Spinal cord (tissue), 10 donors: Measurements from ENCODE around the gene CDH23. TPM values are rescaled to one million over a fixed set of nuclear protein-coding genes. Genes with fewer than 3 reads are reported as not detected.

Experiments
- DNase-seq, 6 donors: peaks; one replicate each; pipeline versions ENCODE4 v3.0.0 to v3.0.0-alpha.2; 2013 to 2015; ENCODE audit warnings: low spot score in 6 of 6, low read depth in 4 of 6
- H3K27ac ChIP-seq: one replicate; pipeline ENCODE4 v1.5.1; 2013; ENCODE audit warnings: low read depth, low read length, control low read depth
- H3K27me3 ChIP-seq: one replicate; pipeline ENCODE4 v1.6.1; 2013; ENCODE audit warnings: low read length; ENCODE audit not compliant: control insufficient read depth, insufficient read depth
- H3K36me3 ChIP-seq: one replicate; pipeline ENCODE4 v1.6.1; 2013; ENCODE audit warnings: low read length; ENCODE audit not compliant: control insufficient read depth, insufficient read depth
- H3K4me1 ChIP-seq: one replicate; pipeline ENCODE4 v1.6.1; 2013; ENCODE audit warnings: low read length; ENCODE audit not compliant: control insufficient read depth, insufficient read depth
- H3K4me3 ChIP-seq: one replicate; pipeline ENCODE4 v1.5.1; 2013; ENCODE audit warnings: low read depth, low read length, control low read depth
- H3K9me3 ChIP-seq: one replicate; pipeline ENCODE4 v1.6.1; 2013; ENCODE audit warnings: low read length; ENCODE audit not compliant: control insufficient read depth, insufficient read depth
- WGBS: methylation state at CpG from one replicate; pipeline ENCODE4 v1.1.5; 2013; ENCODE audit warnings: missing lambda C conversion rate; ENCODE audit not compliant: insufficient coverage; 5-methylcytosine and 5-hydroxymethylcytosine counted together
- polyA plus RNA-seq, 2 donors: library from polyadenylated mRNA; unstranded; fragments of 120-200 nt; gene quantifications; one replicate each; pipeline ENCODE4 v1.2.1, GENCODE V29; 2013; ENCODE audit not compliant: insufficient read length in 2 of 2
- total RNA-seq, 2 donors: library from RNA; depleted of rRNA in 1 of 2; stranded (reverse); fragments of 120-200 nt in 1 of 2; fragments of >200 nt in 1 of 2; gene quantifications; one replicate each; pipeline versions ENCODE4 v1.2.3 to v1.2.4, GENCODE V29; 2013 to 2014
- donor health status: healthy.

CDH23 gene
- total and polyA plus RNA-seq, 4 donors = 15.6 to 24.2 (median 19.0) TPM

- H3K9me3 ChIP-seq = no peaks in the 10 kb centered on the region
- DNase-seq = peak in 1 of 6 donors; percentile 56
- no peaks in the 10 kb centered on the region for H3K27me3 ChIP-seq
- no peak overlapping the region for H3K27ac ChIP-seq
- peaks cover 5% of the 10 kb centered on the region for H3K36me3 ChIP-seq
- H3K4me3 ChIP-seq = no peak overlapping the region
- WGBS = 70% methylated on average over 7 of the region's 10 CpGs
- peaks cover 14% of the 10 kb centered on the region for H3K4me1 ChIP-seq
Measured at GRCh38 chr10:71443676-71444075, 47.0 kb downstream of the CDH23 start.

GRCh38 chr10:71444284-71445054, 47.7 kb downstream of the CDH23 start:
- WGBS = 93% methylated on average over 4 of the region's 4 CpGs
- no peaks in the 10 kb centered on the region for H3K9me3 ChIP-seq
- no peaks in the 10 kb centered on the region for H3K27me3 ChIP-seq
- peaks cover 14% of the 10 kb centered on the region for H3K4me1 ChIP-seq
- H3K4me3 ChIP-seq = no peak overlapping the region
- no peak for DNase-seq
- no peak overlapping the region for H3K27ac ChIP-seq
- H3K36me3 ChIP-seq = peaks cover 5% of the 10 kb centered on the region

GRCh38 chr10:71447676-71448075, 51.0 kb downstream of the CDH23 start:
- WGBS = no CpG with 5 or more reads among the region's 2 CpGs
- Histone ChIP-seq H3K9me3 (no peaks in the 10 kb centered on the region), H3K36me3 (peaks cover 8% of the 10 kb centered on the region), H3K27me3 (no peaks in the 10 kb centered on the region), H3K4me3 (no peak overlapping the region), H3K27ac (no peak overlapping the region), H3K4me1 (peaks cover 17% of the 10 kb centered on the region)
- no peak for DNase-seq

- Histone ChIP-seq H3K4me1 (peaks cover 22% of the 10 kb centered on the region), H3K4me3 (no peak overlapping the region), H3K9me3 (no peaks in the 10 kb centered on the region), H3K27ac (no peak overlapping the region), H3K36me3 (peaks cover 8% of the 10 kb centered on the region), H3K27me3 (no peaks in the 10 kb centered on the region)
- DNase-seq = no peak
- 63% methylated on average over 7 of the region's 9 CpGs for WGBS
Measured at GRCh38 chr10:71448146-71448545, 51.4 kb downstream of the CDH23 start.

- H3K27ac ChIP-seq = no peak overlapping the region
- H3K4me3 ChIP-seq = no peak overlapping the region
- H3K36me3 ChIP-seq = peaks cover 8% of the 10 kb centered on the region
- 100% methylated on average over 4 of the region's 5 CpGs for WGBS
- H3K9me3 ChIP-seq = no peaks in the 10 kb centered on the region
- peaks cover 19% of the 10 kb centered on the region for H3K4me1 ChIP-seq
- DNase-seq = no peak
- H3K27me3 ChIP-seq = no peaks in the 10 kb centered on the region
Measured at GRCh38 chr10:71449026-71449425, 52.3 kb downstream of the CDH23 start.

GRCh38 chr10:71451754-71452153, 55.0 kb downstream of the CDH23 start:
- no peak overlapping the region for H3K27ac ChIP-seq
- H3K36me3 ChIP-seq = peaks cover 8% of the 10 kb centered on the region
- WGBS = 85% methylated on average over 12 of the region's 14 CpGs
- DNase-seq = no peak
- no peaks in the 10 kb centered on the region for H3K9me3 ChIP-seq
- H3K4me1 ChIP-seq = peaks cover 19% of the 10 kb centered on the region
- no peak overlapping the region for H3K4me3 ChIP-seq
- no peaks in the 10 kb centered on the region for H3K27me3 ChIP-seq

GRCh38 chr10:71453186-71453585, 56.5 kb downstream of the CDH23 start:
- WGBS = 68% methylated on average over 10 of the region's 12 CpGs
- no peaks in the 10 kb centered on the region for H3K9me3 ChIP-seq
- H3K4me3 ChIP-seq = no peak overlapping the region
- no peak for DNase-seq
- peaks cover 5% of the 10 kb centered on the region for H3K36me3 ChIP-seq
- H3K27me3 ChIP-seq = no peaks in the 10 kb centered on the region
- H3K4me1 ChIP-seq = peaks cover 19% of the 10 kb centered on the region
- H3K27ac ChIP-seq = no peak overlapping the region

- no peaks in the 10 kb centered on the region for H3K9me3 ChIP-seq
- H3K4me1 ChIP-seq = peaks cover 19% of the 10 kb centered on the region
- no peak overlapping the region for H3K27ac ChIP-seq
- no peaks in the 10 kb centered on the region for H3K27me3 ChIP-seq
- H3K4me3 ChIP-seq = no peak overlapping the region
- 38% methylated on average over 4 of the region's 5 CpGs for WGBS
- no peak for DNase-seq
- peaks cover 3% of the 10 kb centered on the region for H3K36me3 ChIP-seq
Measured at GRCh38 chr10:71454347-71454746, 57.6 kb downstream of the CDH23 start.

GRCh38 chr10:71455035-71455434, 58.3 kb downstream of the CDH23 start:
- no CpG with 5 or more reads among the region's 2 CpGs for WGBS
- H3K27ac ChIP-seq = no peak overlapping the region

GRCh38 chr10:71456631-71457030, 59.9 kb downstream of the CDH23 start:
- Histone ChIP-seq H3K4me1 (peaks cover 27% of the 10 kb centered on the region), H3K27ac (no peak overlapping the region), H3K27me3 (no peaks in the 10 kb centered on the region), H3K9me3 (no peaks in the 10 kb centered on the region), H3K4me3 (no peak overlapping the region), H3K36me3 (peaks cover 3% of the 10 kb centered on the region)
- no peak for DNase-seq
- WGBS = no CpG with 5 or more reads among the region's 3 CpGs

More at GRCh38 chr10:71455035-71455434, 58.3 kb downstream of the CDH23 start:
- Histone ChIP-seq H3K36me3 (peaks cover 3% of the 10 kb centered on the region), H3K27me3 (no peaks in the 10 kb centered on the region), H3K4me1 (peaks cover 20% of the 10 kb centered on the region), H3K9me3 (no peaks in the 10 kb centered on the region), H3K4me3 (no peak overlapping the region)
- no peak for DNase-seq
